Chondrocyte (in vitro differentiated cells): ENCODE measurements around the gene TNF. TPM values are rescaled to one million over a fixed set of nuclear protein-coding genes. Genes with fewer than 3 reads are reported as not detected.

Experiments used
- DNase-seq: peaks from one replicate; pipeline ENCODE4 v3.0.0; 2021; ENCODE audit warnings: mixed read lengths, low spot score
- H3K27ac Mint-ChIP-seq: one replicate; pipeline ENCODE4 v1.8.0; 2021; ENCODE audit warnings: mild to moderate bottlenecking, moderate library complexity, mixed read lengths; ENCODE audit not compliant: unreplicated experiment
- H3K27me3 Mint-ChIP-seq: 2 replicates; pipeline ENCODE4 v1.8.0; 2021; ENCODE audit warnings: low read depth, mixed read lengths
- H3K36me3 Mint-ChIP-seq: 2 replicates; pipeline ENCODE4 v1.8.0; 2021; ENCODE audit warnings: low read depth, mixed read lengths
- H3K4me1 Mint-ChIP-seq: 2 replicates; pipeline ENCODE4 v1.8.0; 2021; ENCODE audit warnings: low read depth, mild to moderate bottlenecking, mixed read lengths
- H3K4me3 Mint-ChIP-seq: one replicate; pipeline ENCODE4 v1.8.0; 2021; ENCODE audit warnings: mild to moderate bottlenecking, moderate library complexity, mixed read lengths; ENCODE audit not compliant: unreplicated experiment
- H3K9me3 Mint-ChIP-seq: 2 replicates; pipeline ENCODE4 v1.8.0; 2021; ENCODE audit warnings: low read depth, mixed read lengths
- total RNA-seq: library from RNA; stranded (reverse); gene quantifications from 3 replicates; pipeline ENCODE4 v1.2.1, GENCODE V29; 2021
- TF ChIP-seq, protein P1 (sequence below): fragments of 200-600 bp; sonication (generic); IDR thresholded peaks from 2 replicates; pipeline ENCODE4 v1.5.0; 2021; ENCODE audit warnings: antibody characterized with exemption, mild to moderate bottlenecking, moderate library complexity

TNF gene
- total RNA-seq, 1 donor from 2014 or later, result not detected

DNA sequence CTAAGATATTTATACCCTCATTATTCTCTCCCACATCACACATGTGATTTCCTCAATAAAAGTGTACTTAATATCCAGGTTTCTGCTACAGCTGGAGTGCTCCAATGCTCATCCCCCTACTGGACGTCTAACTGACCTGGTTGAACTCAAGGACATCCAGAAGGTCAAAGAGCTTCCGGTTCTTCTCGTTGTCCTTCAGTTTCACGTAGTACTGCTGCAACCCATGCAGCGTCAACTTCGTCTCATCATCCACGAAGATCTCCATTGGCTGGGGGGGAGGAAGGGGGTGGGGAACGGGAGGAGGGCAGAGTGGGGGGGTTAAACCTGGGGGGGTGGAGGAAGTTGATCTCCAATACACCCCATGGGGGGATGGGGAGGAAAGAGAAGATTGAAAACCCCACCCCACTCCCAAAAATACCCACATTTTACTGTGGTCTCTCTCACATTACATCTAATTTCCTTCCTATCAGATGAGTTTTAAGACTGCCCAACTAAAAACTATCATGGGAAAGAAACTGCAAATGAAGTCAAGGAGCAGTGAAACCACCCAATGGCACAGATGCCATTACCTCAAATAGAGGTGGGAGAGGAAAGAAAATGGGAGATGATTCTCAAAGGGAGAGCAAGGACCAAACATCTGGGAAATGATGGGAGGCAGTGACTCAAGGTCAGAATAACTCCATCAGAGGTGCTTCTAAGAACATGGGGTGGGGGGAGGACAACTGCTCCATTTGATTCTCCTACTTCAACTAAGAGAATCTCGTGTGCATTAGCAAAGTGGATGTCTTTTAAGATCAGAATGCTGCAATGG, 42.5 kb upstream of the TNF start:
- no peaks in the 10 kb centered on the region for H3K9me3 Mint-ChIP-seq
- DNase-seq, result no peak
- H3K27ac Mint-ChIP-seq, result no peak overlapping the region
- TF ChIP-seq, protein P1, sequence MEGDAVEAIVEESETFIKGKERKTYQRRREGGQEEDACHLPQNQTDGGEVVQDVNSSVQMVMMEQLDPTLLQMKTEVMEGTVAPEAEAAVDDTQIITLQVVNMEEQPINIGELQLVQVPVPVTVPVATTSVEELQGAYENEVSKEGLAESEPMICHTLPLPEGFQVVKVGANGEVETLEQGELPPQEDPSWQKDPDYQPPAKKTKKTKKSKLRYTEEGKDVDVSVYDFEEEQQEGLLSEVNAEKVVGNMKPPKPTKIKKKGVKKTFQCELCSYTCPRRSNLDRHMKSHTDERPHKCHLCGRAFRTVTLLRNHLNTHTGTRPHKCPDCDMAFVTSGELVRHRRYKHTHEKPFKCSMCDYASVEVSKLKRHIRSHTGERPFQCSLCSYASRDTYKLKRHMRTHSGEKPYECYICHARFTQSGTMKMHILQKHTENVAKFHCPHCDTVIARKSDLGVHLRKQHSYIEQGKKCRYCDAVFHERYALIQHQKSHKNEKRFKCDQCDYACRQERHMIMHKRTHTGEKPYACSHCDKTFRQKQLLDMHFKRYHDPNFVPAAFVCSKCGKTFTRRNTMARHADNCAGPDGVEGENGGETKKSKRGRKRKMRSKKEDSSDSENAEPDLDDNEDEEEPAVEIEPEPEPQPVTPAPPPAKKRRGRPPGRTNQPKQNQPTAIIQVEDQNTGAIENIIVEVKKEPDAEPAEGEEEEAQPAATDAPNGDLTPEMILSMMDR, result no peak
- peaks cover 3% of the 10 kb centered on the region for H3K4me1 Mint-ChIP-seq
- peaks cover 52% of the 10 kb centered on the region for H3K36me3 Mint-ChIP-seq
- no peak overlapping the region for H3K4me3 Mint-ChIP-seq
- no peaks in the 10 kb centered on the region for H3K27me3 Mint-ChIP-seq

- Mint-ChIP-seq H3K9me3 (no peaks in the 10 kb centered on the region), H3K4me1 (peaks cover 6% of the 10 kb centered on the region), H3K27ac (no peak overlapping the region), H3K27me3 (no peaks in the 10 kb centered on the region), H3K36me3 (peaks cover 55% of the 10 kb centered on the region), H3K4me3 (no peak overlapping the region)
- TF ChIP-seq, protein P1, result no peak
- no peak for DNase-seq
Observed at GRCh38 chr6:31533455-31533841, 41.9 kb upstream of the TNF start.

- no peaks in the 10 kb centered on the region for H3K27me3 Mint-ChIP-seq
- H3K4me1 Mint-ChIP-seq, result peaks cover 12% of the 10 kb centered on the region
- no peak for DNase-seq
- H3K27ac Mint-ChIP-seq, result no peak overlapping the region
- H3K36me3 Mint-ChIP-seq, result peaks cover 61% of the 10 kb centered on the region
- H3K4me3 Mint-ChIP-seq, result no peak overlapping the region
- TF ChIP-seq, protein P1, result no peak
- no peaks in the 10 kb centered on the region for H3K9me3 Mint-ChIP-seq
Observed at GRCh38 chr6:31534011-31534410, 41.4 kb upstream of the TNF start.

DNA sequence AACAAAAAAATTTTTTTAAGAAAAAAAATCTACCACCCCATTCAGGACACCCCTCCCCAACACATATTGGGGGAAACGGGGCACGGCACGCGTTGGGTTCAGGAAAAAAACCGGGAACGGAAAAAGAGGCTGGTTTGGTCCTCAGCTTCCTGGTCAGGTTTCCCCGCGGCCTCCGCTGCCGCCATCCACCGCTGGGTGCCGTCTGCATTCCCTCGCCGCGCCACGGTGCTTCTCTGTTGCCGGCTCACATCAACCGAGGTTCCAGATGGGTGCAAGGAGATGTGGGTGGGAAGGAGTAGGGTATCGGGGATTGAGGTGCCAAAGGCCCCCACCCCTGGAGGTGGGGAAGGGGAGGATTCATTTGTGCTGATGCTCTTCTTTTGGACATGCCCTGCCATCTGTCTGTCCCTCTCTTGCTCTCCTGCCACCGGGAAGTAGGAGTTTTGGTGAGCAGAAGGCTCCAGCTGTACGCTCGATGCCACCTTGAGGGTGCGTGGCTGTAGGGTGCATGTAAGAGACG, 40.8 kb upstream of the TNF start:
- Mint-ChIP-seq H3K36me3 (peaks cover 66% of the 10 kb centered on the region), H3K4me3 (no peak overlapping the region), H3K4me1 (peaks cover 18% of the 10 kb centered on the region), H3K9me3 (no peaks in the 10 kb centered on the region), H3K27ac (no peak overlapping the region), H3K27me3 (no peaks in the 10 kb centered on the region)
- TF ChIP-seq, protein P1, result no peak
- DNase-seq, result no peak

GRCh38 chr6:31535538-31536324, 39.6 kb upstream of the TNF start:
- Mint-ChIP-seq H3K4me1 (peaks cover 29% of the 10 kb centered on the region), H3K9me3 (no peaks in the 10 kb centered on the region), H3K27ac (no peak overlapping the region), H3K27me3 (no peaks in the 10 kb centered on the region), H3K36me3 (peaks cover 65% of the 10 kb centered on the region), H3K4me3 (no peak overlapping the region)
- TF ChIP-seq, protein P1, result no peak
- no peak for DNase-seq
